Adrenal gland (tissue), 5 donors: ENCODE results near the gene SCAMP1.

Experiments
- POLR2A ChIP-seq, 2 donors: fragments of 450-650 bp; IDR thresholded peaks; one replicate each; pipeline ENCODE4 v1.6.1; 2017; ENCODE audit warnings: antibody characterized with exemption in 2 of 2, mild to moderate bottlenecking in 2 of 2, moderate library complexity in 1 of 2
- TF ChIP-seq, protein P1 (sequence below), 6 experiments: fragments of 450-650 bp in 4 of 6; fragments of 200-600 bp in 2 of 6; sonication (generic) in 1 of 6; IDR thresholded peaks; 1 replicate in 5 of 6; 2 replicates in 1 of 6; pipeline versions ENCODE4 v1.5.1 to v1.8.0; 2016 to 2021; ENCODE audit warnings: antibody characterized with exemption in 6 of 6, mild to moderate bottlenecking in 2 of 6, moderate library complexity in 1 of 6
- donor health status: DM: no; HTN: no; CAD: no.

DNA sequence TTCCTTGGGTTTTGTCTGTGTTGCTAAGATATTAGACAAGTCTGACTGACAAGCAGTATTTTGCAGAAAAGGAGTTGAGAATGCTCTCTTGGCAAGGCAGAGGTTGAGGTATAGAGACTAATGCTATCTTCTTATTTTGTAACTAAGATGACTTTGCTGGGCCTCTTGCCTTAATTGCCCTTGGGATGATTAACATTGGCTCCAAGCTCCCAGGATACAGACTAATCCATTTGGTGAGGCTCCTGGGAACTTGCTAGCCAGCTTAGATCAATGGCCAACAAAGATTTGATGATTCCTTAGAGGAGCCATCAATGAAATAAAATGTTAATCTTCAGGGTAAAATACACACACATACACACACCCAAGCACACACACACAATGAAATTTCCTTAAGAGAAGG is 37.2 kb upstream of the SCAMP1 start:
- TF ChIP-seq, protein P1, sequence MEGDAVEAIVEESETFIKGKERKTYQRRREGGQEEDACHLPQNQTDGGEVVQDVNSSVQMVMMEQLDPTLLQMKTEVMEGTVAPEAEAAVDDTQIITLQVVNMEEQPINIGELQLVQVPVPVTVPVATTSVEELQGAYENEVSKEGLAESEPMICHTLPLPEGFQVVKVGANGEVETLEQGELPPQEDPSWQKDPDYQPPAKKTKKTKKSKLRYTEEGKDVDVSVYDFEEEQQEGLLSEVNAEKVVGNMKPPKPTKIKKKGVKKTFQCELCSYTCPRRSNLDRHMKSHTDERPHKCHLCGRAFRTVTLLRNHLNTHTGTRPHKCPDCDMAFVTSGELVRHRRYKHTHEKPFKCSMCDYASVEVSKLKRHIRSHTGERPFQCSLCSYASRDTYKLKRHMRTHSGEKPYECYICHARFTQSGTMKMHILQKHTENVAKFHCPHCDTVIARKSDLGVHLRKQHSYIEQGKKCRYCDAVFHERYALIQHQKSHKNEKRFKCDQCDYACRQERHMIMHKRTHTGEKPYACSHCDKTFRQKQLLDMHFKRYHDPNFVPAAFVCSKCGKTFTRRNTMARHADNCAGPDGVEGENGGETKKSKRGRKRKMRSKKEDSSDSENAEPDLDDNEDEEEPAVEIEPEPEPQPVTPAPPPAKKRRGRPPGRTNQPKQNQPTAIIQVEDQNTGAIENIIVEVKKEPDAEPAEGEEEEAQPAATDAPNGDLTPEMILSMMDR (IDR thresholded peaks at IDR 0.05), result no peak
- TF ChIP-seq POLR2A (IDR thresholded peaks at IDR 0.05), result no peak
